Measurements from ENCODE around the gene FKBP6. TPM values are rescaled to one million over a fixed set of nuclear protein-coding genes. Genes with fewer than 3 reads are reported as not detected.

FKBP6 gene
- total and polyA plus RNA-seq, 9 of the 15 experiments (the other 6 are each of a cell fraction or from before 2014, with no cell fraction given): not detected

- TF ChIP-seq ARID3B (CRISPR knock-in tag; IDR thresholded peaks at IDR 0.05; ENCODE audit: borderline replicate concordance) (no peak), BHLHE40 (IDR thresholded peaks at IDR 0.05; ENCODE audit: low read length) (peak; percentile 81), CREB3 (tag; conservative IDR thresholded peaks at IDR 0.05; ENCODE audit: low read depth) (no peak), ETS2 (tag; IDR thresholded peaks at IDR 0.05; ENCODE audit: borderline replicate concordance, poor library complexity, severe bottlenecking) (no peak), MCM3 (IDR thresholded peaks at IDR 0.05) (no peak), ATF2 (CRISPR knock-in tag; IDR thresholded peaks at IDR 0.05) (no peak), JUNB (CRISPR knock-in tag; conservative IDR thresholded peaks at IDR 0.05) (no peak), TRIM28 (IDR thresholded peaks at IDR 0.05) (no peak; the same call in 1 of the 2 replicates), MTF1 (CRISPR knock-in tag; IDR thresholded peaks at IDR 0.05; ENCODE audit: borderline replicate concordance) (no peak), POLR3G (IDR thresholded peaks at IDR 0.05; ENCODE audit: extremely low read depth, insufficient read length, insufficient replicate concordance) (no peak), SP2 (IDR thresholded peaks at IDR 0.05; ENCODE audit: extremely low read depth, low read depth, low read length, poor library complexity, severe bottlenecking) (no peak), ZNF23 (CRISPR knock-in tag; IDR thresholded peaks at IDR 0.05) (no peak), REST (IDR thresholded peaks at IDR 0.05; ENCODE audit: borderline replicate concordance) (no peak), REST (CRISPR knock-in tag; IDR thresholded peaks at IDR 0.05; ENCODE audit: low read depth) (no peak), ZNF511 (CRISPR knock-in tag; IDR thresholded peaks at IDR 0.05) (peak; percentile 78; the same call in 1 of the 2 replicates)
Measured at GRCh38 chr7:73308665-73309214, 19.2 kb upstream of the FKBP6 start, which contains the start of gene NSUN5 (continued).
